HL-60 (cell line): ENCODE data around the gene BTBD10.

Source experiments
- DNase-seq, 2 experiments: peaks; one replicate each; pipeline ENCODE4 v3.0.0-alpha.2; 2010 to 2020; ENCODE audit warnings: low read depth in 1 of 2, low spot score in 1 of 2
- H3K27ac ChIP-seq: fragments of 250-450 bp; sonication (Bioruptor Pico); replicated peaks from 2 replicates; pipeline ENCODE4 v1.5.1; 2020; ENCODE audit warnings: mild to moderate bottlenecking, moderate library complexity
- H3K27me3 ChIP-seq: fragments of 250-450 bp; sonication (Bioruptor Pico); 2 replicates; pipeline ENCODE4 v1.5.1; 2021; ENCODE audit warnings: mild to moderate bottlenecking, moderate library complexity; ENCODE audit not compliant: insufficient read depth, poor library complexity, severe bottlenecking
- H3K4me3 ChIP-seq: replicated peaks from 2 replicates; pipeline ENCODE4 v1.5.1; 2011; ENCODE audit warnings: mild to moderate bottlenecking, control low read depth, low read length; ENCODE audit not compliant: insufficient read depth
- GABPA ChIP-seq: IDR thresholded peaks from 2 replicates; pipeline ENCODE4 v1.6.1; 2012; ENCODE audit warnings: low read depth
- POLR2AphosphoS5 ChIP-seq: IDR thresholded peaks from 2 replicates; pipeline ENCODE4 v1.6.1; 2012; ENCODE audit warnings: low read depth
- SPI1 ChIP-seq: IDR thresholded peaks from 2 replicates; pipeline ENCODE4 v1.6.1; 2012; ENCODE audit warnings: low read depth, mild to moderate bottlenecking, borderline replicate concordance
- TF ChIP-seq, protein P1 (sequence below): IDR thresholded peaks from 2 replicates; pipeline ENCODE4 v1.6.1; 2012; ENCODE audit warnings: low read depth; ENCODE audit not compliant: insufficient replicate concordance
- TF ChIP-seq, protein P2 (sequence below): IDR thresholded peaks from one replicate; pipeline ENCODE4 v1.5.1; 2011; ENCODE audit warnings: low read length, control low read depth, inconsistent platforms; ENCODE audit not compliant: insufficient read depth

The BTBD10 gene

DNA sequence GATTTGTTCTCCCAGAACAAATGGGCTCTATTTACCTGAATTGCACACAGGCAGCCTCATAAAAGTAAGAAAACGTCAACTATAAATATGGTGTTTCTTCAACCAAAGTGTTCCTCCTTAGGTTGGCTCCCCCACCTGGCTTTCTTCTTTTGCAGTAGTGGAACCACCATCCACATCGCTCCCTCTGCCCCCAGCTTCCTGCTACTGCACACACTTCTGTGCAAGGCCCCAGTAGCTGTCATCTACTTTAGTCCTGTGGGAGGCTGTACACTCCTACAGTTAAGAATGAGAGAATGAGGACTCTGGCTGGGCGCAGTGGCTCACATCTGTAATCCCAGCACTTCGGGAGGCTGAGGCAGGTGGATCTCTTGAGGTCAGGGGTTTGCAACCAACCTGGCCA is 95.9 kb downstream of the BTBD10 start:
- Histone ChIP-seq H3K4me3 (no peak overlapping the region), H3K27me3 (no peaks in the 10 kb centered on the region), H3K27ac (no peak overlapping the region)
- TF ChIP-seq POLR2AphosphoS5 (no peak), GABPA (no peak), SPI1 (no peak)
- TF ChIP-seq, protein P1, sequence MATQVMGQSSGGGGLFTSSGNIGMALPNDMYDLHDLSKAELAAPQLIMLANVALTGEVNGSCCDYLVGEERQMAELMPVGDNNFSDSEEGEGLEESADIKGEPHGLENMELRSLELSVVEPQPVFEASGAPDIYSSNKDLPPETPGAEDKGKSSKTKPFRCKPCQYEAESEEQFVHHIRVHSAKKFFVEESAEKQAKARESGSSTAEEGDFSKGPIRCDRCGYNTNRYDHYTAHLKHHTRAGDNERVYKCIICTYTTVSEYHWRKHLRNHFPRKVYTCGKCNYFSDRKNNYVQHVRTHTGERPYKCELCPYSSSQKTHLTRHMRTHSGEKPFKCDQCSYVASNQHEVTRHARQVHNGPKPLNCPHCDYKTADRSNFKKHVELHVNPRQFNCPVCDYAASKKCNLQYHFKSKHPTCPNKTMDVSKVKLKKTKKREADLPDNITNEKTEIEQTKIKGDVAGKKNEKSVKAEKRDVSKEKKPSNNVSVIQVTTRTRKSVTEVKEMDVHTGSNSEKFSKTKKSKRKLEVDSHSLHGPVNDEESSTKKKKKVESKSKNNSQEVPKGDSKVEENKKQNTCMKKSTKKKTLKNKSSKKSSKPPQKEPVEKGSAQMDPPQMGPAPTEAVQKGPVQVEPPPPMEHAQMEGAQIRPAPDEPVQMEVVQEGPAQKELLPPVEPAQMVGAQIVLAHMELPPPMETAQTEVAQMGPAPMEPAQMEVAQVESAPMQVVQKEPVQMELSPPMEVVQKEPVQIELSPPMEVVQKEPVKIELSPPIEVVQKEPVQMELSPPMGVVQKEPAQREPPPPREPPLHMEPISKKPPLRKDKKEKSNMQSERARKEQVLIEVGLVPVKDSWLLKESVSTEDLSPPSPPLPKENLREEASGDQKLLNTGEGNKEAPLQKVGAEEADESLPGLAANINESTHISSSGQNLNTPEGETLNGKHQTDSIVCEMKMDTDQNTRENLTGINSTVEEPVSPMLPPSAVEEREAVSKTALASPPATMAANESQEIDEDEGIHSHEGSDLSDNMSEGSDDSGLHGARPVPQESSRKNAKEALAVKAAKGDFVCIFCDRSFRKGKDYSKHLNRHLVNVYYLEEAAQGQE: no peak
- TF ChIP-seq, protein P2, sequence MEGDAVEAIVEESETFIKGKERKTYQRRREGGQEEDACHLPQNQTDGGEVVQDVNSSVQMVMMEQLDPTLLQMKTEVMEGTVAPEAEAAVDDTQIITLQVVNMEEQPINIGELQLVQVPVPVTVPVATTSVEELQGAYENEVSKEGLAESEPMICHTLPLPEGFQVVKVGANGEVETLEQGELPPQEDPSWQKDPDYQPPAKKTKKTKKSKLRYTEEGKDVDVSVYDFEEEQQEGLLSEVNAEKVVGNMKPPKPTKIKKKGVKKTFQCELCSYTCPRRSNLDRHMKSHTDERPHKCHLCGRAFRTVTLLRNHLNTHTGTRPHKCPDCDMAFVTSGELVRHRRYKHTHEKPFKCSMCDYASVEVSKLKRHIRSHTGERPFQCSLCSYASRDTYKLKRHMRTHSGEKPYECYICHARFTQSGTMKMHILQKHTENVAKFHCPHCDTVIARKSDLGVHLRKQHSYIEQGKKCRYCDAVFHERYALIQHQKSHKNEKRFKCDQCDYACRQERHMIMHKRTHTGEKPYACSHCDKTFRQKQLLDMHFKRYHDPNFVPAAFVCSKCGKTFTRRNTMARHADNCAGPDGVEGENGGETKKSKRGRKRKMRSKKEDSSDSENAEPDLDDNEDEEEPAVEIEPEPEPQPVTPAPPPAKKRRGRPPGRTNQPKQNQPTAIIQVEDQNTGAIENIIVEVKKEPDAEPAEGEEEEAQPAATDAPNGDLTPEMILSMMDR: no peak
- DNase-seq: no peak

DNA sequence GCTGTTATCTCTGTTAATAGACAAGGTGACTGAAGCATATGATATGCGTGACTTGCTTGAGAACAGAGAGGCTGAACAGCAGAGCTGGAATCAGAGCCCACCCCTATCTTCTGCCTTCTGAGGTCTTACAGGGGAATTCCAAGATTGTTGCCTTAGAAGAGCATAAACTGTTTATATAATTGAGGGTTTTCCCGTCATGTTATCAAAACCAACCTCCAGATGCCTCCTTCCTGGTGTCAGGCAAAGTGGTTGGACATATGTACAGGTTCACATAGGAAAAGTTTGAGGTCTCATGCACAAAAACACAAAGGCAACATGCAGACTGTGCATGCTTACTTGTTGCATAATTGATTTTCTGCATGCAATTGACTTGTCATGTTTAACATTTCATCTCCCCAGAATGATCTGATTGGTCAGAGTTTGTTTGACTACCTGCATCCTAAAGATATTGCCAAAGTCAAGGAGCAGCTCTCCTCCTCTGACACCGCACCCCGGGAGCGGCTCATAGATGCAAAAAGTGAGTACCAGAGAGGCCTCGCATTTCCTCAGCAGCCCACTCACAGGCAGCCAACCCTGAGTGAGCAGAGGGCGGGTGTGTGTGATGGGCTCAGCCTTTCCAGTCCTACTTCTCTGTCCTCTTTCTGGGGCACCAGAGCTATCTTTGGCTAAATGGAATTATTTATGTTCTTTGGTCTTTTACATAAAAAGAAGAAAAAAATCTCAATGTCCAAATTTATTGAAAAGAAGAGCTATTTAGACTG is 96.6 kb downstream of the BTBD10 start:
- TF ChIP-seq, protein P1: no peak
- TF ChIP-seq, protein P2: no peak
- TF ChIP-seq POLR2AphosphoS5: no peak
- no peak for TF ChIP-seq SPI1
- Histone ChIP-seq H3K27me3 (no peaks in the 10 kb centered on the region), H3K27ac (no peak overlapping the region), H3K4me3 (no peak overlapping the region)
- DNase-seq: no peak

DNA sequence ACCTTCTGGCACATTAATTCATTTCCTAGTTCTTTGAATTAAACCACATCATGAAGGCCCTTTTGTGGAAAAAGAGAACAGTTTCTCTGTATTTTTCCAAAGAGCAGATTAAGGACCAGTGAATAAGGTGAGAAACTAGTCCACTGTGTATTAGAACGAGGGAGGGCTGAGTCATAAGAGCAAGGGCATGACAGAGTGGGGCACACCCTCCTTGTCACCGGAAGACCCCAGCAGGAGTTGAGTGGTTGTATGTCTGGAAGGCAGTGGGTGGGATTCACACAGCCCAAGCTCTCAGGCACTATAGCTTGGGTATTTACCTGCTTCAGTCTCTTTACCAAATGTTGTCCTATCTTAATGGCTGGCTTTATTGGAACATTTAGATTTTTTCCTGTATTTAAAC is 98.6 kb downstream of the BTBD10 start:
- DNase-seq: no peak
- TF ChIP-seq POLR2AphosphoS5: no peak
- TF ChIP-seq SPI1: no peak
- TF ChIP-seq, protein P2: no peak
- TF ChIP-seq, protein P1: no peak
- no peak for TF ChIP-seq GABPA
- H3K27ac ChIP-seq: no peak overlapping the region
- H3K4me3 ChIP-seq: no peak overlapping the region
- no peaks in the 10 kb centered on the region for H3K27me3 ChIP-seq
